WTC11 (cell line): ENCODE data around the gene TYRP1. TPM values are rescaled to one million over a fixed set of nuclear protein-coding genes. Genes with fewer than 3 reads are reported as not detected.

Source experiments
- ATAC-seq: fragments of 200-7000 bp; cut with Tn5 transposase; 2 replicates; pipeline ENCODE4 v1.10.0; 2021; ENCODE audit warnings: mild to moderate bottlenecking, moderate library complexity
- CTCF ChIA-PET: fragments of 300-600 bp; sonication (Branson Sonifier 250); formaldehyde crosslinking; loops from one replicate; lab custom pipeline; 2021; ENCODE audit warnings: antibody characterized with exemption; lab: Charles Lee
- POLR2A ChIA-PET: fragments of 350-600 bp; sonication (Branson Sonifier 250); formaldehyde crosslinking; loops from one replicate; lab custom pipeline; 2021; ENCODE audit warnings: antibody characterized with exemption; lab: Charles Lee
- DNase-seq: peaks from one replicate; pipeline ENCODE4 v3.0.0; 2021; ENCODE audit warnings: low spot score
- H3K27ac Mint-ChIP-seq: 2 replicates; pipeline ENCODE4 v1.8.0; 2021; ENCODE audit warnings: mixed read lengths
- H3K27me3 Mint-ChIP-seq: 2 replicates; pipeline ENCODE4 v1.8.0; 2021; ENCODE audit warnings: low read depth, mild to moderate bottlenecking, moderate library complexity, mixed read lengths
- H3K36me3 Mint-ChIP-seq: 2 replicates; pipeline ENCODE4 v1.8.0; 2021; ENCODE audit warnings: mixed read lengths
- H3K4me1 Mint-ChIP-seq: 2 replicates; pipeline ENCODE4 v1.8.0; 2022; ENCODE audit warnings: mixed read lengths
- H3K4me3 Mint-ChIP-seq: 2 replicates; pipeline ENCODE4 v1.8.0; 2021; ENCODE audit warnings: mild to moderate bottlenecking, moderate library complexity, mixed read lengths
- H3K9me3 Mint-ChIP-seq: 2 replicates; pipeline ENCODE4 v1.8.0; 2021; ENCODE audit warnings: mixed read lengths
- ARID4B ChIP-seq: sonication (generic); formaldehyde crosslinking; IDR thresholded peaks from 2 replicates; pipeline ENCODE4 v1.8.0; 2023; ENCODE audit warnings: missing genetic modification reagents, mild to moderate bottlenecking, borderline replicate concordance
- E2F5 ChIP-seq: sonication (generic); formaldehyde crosslinking; IDR thresholded peaks from 2 replicates; pipeline ENCODE4 v1.8.1; 2022; ENCODE audit warnings: mild to moderate bottlenecking, moderate library complexity, missing genetic modification reagents
- ELF4 ChIP-seq: sonication (generic); formaldehyde crosslinking; IDR thresholded peaks from 2 replicates; pipeline ENCODE4 v1.8.1; 2022; ENCODE audit warnings: low read depth, mild to moderate bottlenecking, moderate library complexity, missing genetic modification reagents
- ETV6 ChIP-seq: sonication (generic); formaldehyde crosslinking; IDR thresholded peaks from 2 replicates; pipeline ENCODE4 v1.8.1; 2022; ENCODE audit warnings: mild to moderate bottlenecking, missing genetic modification reagents
- FOXJ3 ChIP-seq: sonication (generic); formaldehyde crosslinking; IDR thresholded peaks from 2 replicates; pipeline ENCODE4 v1.9.0; 2021; ENCODE audit warnings: missing genetic modification reagents, mild to moderate bottlenecking, borderline replicate concordance
- GTF2I ChIP-seq: fragments of 250-450 bp; sonication (Bioruptor Pico); conservative IDR thresholded peaks from 2 replicates; pipeline ENCODE4 v1.4.0; 2021; ENCODE audit warnings: mild to moderate bottlenecking
- JAZF1 ChIP-seq: fragments of 250-450 bp; sonication (Bioruptor Pico); IDR thresholded peaks from 2 replicates; pipeline ENCODE4 v1.9.0; 2021; ENCODE audit warnings: moderate library complexity, mild to moderate bottlenecking, inconsistent platforms
- KAT7 ChIP-seq: sonication (generic); formaldehyde crosslinking; IDR thresholded peaks from 2 replicates; pipeline ENCODE4 v1.8.1; 2023; ENCODE audit warnings: missing genetic modification reagents, mild to moderate bottlenecking, borderline replicate concordance
- SOX15 ChIP-seq: fragments of 250-450 bp; sonication (Bioruptor Pico); IDR thresholded peaks from 2 replicates; pipeline ENCODE4 v1.9.0; 2021; ENCODE audit warnings: mild to moderate bottlenecking
- TCF7 ChIP-seq: sonication (generic); formaldehyde crosslinking; IDR thresholded peaks from 2 replicates; pipeline ENCODE4 v1.8.0; 2022; ENCODE audit warnings: mild to moderate bottlenecking, low read depth, missing genetic modification reagents, moderate library complexity
- USF2 ChIP-seq: sonication (generic); formaldehyde crosslinking; IDR thresholded peaks from 2 replicates; pipeline ENCODE4 v1.8.1; 2023; ENCODE audit warnings: mild to moderate bottlenecking, missing genetic modification reagents, moderate library complexity
- ZBTB21 ChIP-seq: sonication (generic); formaldehyde crosslinking; IDR thresholded peaks from 2 replicates; pipeline ENCODE4 v1.8.1; 2023; ENCODE audit warnings: mild to moderate bottlenecking, missing genetic modification reagents, borderline replicate concordance
- ZNF138 ChIP-seq: sonication (generic); formaldehyde crosslinking; conservative IDR thresholded peaks from 2 replicates; pipeline ENCODE4 v1.8.1; 2022; ENCODE audit warnings: mild to moderate bottlenecking, moderate library complexity, missing genetic modification reagents
- ZNF396 ChIP-seq: fragments of 250-450 bp; sonication (Bioruptor Pico); IDR thresholded peaks from 2 replicates; pipeline ENCODE4 v1.8.0; 2021; ENCODE audit warnings: mild to moderate bottlenecking, moderate library complexity, borderline replicate concordance
- ZNF425 ChIP-seq: fragments of 250-450 bp; sonication (Bioruptor Pico); conservative IDR thresholded peaks from 2 replicates; pipeline ENCODE4 v1.9.0; 2021; ENCODE audit warnings: mild to moderate bottlenecking
- total RNA-seq: library from RNA; stranded (reverse); gene quantifications from 3 replicates; pipeline ENCODE4 v1.2.3, GENCODE V29; 2021
- TF ChIP-seq, protein P1 (sequence below): fragments of 250-450 bp; sonication (Bioruptor Pico); IDR thresholded peaks from 2 replicates; pipeline ENCODE4 v1.9.0; 2021; ENCODE audit warnings: mild to moderate bottlenecking
- TF ChIP-seq, protein P2 (sequence below): sonication (generic); formaldehyde crosslinking; IDR thresholded peaks from 2 replicates; pipeline ENCODE4 v1.8.0; 2022; ENCODE audit warnings: mild to moderate bottlenecking, missing genetic modification reagents
- TF ChIP-seq, protein P3 (sequence below): sonication (generic); formaldehyde crosslinking; IDR thresholded peaks from 2 replicates; pipeline ENCODE4 v1.8.1; 2023; ENCODE audit warnings: mild to moderate bottlenecking, missing genetic modification reagents

The TYRP1 gene
- total RNA-seq, 1 experiment from 2014 or later = 0.31 TPM

- TF ChIP-seq, protein P1, sequence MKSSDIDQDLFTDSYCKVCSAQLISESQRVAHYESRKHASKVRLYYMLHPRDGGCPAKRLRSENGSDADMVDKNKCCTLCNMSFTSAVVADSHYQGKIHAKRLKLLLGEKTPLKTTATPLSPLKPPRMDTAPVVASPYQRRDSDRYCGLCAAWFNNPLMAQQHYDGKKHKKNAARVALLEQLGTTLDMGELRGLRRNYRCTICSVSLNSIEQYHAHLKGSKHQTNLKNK (CRISPR knock-in tag) = no peak
- TF ChIP-seq GTF2I (CRISPR knock-in tag) (no peak), ZNF396 (no peak)
- TF ChIP-seq, all 79 proteins: peak for 0
Observed at GRCh38 chr9:12726795-12727194, 33.6 kb downstream of the TYRP1 start (continued).

DNA sequence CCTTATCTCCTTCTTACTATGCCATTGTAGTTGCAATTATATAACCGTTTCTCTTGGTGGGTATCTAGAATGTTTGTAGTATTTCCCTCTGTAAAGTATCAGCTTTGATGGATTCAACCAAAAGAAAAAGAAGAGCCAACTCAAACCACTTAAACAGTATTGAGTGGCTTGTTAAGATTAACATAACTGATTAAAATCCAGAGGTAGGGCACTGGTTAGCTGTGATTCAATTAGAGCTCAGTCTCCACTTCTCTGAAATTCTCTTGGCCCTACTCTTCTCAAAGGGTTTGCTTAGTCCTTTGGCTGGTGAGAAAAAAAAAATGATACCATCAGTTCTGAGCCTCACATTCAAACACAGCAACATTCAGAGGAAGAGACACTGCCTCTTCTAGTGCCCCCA lies 37.0 kb downstream of the TYRP1 start:
- Mint-ChIP-seq H3K27me3 (no peaks in the 10 kb centered on the region), H3K9me3 (peaks cover 25% of the 10 kb centered on the region), H3K4me3 (no peak overlapping the region), H3K36me3 (peaks cover 8% of the 10 kb centered on the region), H3K27ac (no peak overlapping the region), H3K4me1 (0 out of 2 replicates have a peak, but pooled peaks cover 6% of the 10 kb centered on the region)
- DNase-seq (no peak), ATAC-seq (no peak)
- POLR2A ChIA-PET = no interaction called here
- no peak for TF ChIP-seq ZBTB21
- TF ChIP-seq ARID4B (CRISPR knock-in tag) = no peak
- no peak for TF ChIP-seq TCF7
- TF ChIP-seq, protein P2, sequence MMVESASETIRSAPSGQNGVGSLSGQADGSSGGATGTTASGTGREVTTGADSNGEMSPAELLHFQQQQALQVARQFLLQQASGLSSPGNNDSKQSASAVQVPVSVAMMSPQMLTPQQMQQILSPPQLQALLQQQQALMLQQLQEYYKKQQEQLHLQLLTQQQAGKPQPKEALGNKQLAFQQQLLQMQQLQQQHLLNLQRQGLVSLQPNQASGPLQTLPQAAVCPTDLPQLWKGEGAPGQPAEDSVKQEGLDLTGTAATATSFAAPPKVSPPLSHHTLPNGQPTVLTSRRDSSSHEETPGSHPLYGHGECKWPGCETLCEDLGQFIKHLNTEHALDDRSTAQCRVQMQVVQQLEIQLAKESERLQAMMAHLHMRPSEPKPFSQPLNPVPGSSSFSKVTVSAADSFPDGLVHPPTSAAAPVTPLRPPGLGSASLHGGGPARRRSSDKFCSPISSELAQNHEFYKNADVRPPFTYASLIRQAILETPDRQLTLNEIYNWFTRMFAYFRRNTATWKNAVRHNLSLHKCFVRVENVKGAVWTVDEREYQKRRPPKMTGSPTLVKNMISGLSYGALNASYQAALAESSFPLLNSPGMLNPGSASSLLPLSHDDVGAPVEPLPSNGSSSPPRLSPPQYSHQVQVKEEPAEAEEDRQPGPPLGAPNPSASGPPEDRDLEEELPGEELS (CRISPR knock-in tag) = no peak
- no peak for TF ChIP-seq ZNF138 (CRISPR knock-in tag)
- TF ChIP-seq ELF4 (CRISPR knock-in tag) = no peak
- TF ChIP-seq, protein P3, sequence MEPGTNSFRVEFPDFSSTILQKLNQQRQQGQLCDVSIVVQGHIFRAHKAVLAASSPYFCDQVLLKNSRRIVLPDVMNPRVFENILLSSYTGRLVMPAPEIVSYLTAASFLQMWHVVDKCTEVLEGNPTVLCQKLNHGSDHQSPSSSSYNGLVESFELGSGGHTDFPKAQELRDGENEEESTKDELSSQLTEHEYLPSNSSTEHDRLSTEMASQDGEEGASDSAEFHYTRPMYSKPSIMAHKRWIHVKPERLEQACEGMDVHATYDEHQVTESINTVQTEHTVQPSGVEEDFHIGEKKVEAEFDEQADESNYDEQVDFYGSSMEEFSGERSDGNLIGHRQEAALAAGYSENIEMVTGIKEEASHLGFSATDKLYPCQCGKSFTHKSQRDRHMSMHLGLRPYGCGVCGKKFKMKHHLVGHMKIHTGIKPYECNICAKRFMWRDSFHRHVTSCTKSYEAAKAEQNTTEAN = no peak
- TF ChIP-seq FOXJ3 (CRISPR knock-in tag) = no peak
- no peak for TF ChIP-seq USF2
- TF ChIP-seq ETV6 (CRISPR knock-in tag) = no peak
- TF ChIP-seq ZNF425 (CRISPR knock-in tag) = no peak
- no peak for TF ChIP-seq SOX15 (CRISPR knock-in tag)
- TF ChIP-seq JAZF1 (CRISPR knock-in tag) = no peak
- TF ChIP-seq KAT7 = no peak
- no peak for TF ChIP-seq E2F5 (CRISPR knock-in tag)
- CTCF ChIA-PET = interaction anchor here (0.9 kb wide), 1 partner anchor 154 kb away, joined by 3 read pairs; no protein-coding TSS in a partner anchor
